HepG2 (cell line): Measurements from ENCODE around the gene GMPR. TPM values are rescaled to one million over a fixed set of nuclear protein-coding genes. Genes with fewer than 3 reads are reported as not detected.

ENCODE experiments used
- ATAC-seq: fragments of 200-7000 bp; cut with Tn5 transposase; 3 replicates; pipeline ENCODE4 v1.9.1; 2020; ENCODE audit warnings: mild to moderate bottlenecking, moderate library complexity
- BruUV-seq: library from RNA; stranded (reverse); fragments of 400-500 nt; replicated peaks from 2 replicates; lab custom pipeline; 2021; lab: Mats Ljungman, UMichigan
- CTCF ChIA-PET: fragments of 300-600 bp; formaldehyde crosslinking; extraction: SDS; loops from one replicate; lab custom pipeline; 2021; ENCODE audit warnings: low total read pairs, inconsistent platforms, low intra/inter-chr PET ratio; lab: Yijun Ruan, JAX
- POLR2A ChIA-PET: fragments of 350-600 bp; sonication (Branson Sonifier 250); formaldehyde crosslinking; loops from one replicate; lab custom pipeline; 2020; ENCODE audit warnings: antibody characterized with exemption, inconsistent platforms; lab: Yijun Ruan, JAX
- DNase-seq: peaks from one replicate; pipeline ENCODE4 v3.0.0-alpha.2; 2015; ENCODE audit warnings: low spot score
- FAIRE-seq: peaks from 3 replicates; lab custom pipeline; 2011; peaks lifted over from hg19 to GRCh38; lab: Jason Lieb, UNC
- H2AFZ ChIP-seq: one replicate; pipeline ENCODE4 v1.6.1; 2011; ENCODE audit warnings: low read length, inconsistent platforms
- H3K27ac ChIP-seq: fragments of 300-600 bp; 3 replicates; pipeline ENCODE4 v1.8.0; 2011; ENCODE audit warnings: mixed run types, mild to moderate bottlenecking, mixed read lengths, low read length, inconsistent platforms; ENCODE audit not compliant: insufficient read depth; ENCODE audit errors: extremely low read length
- H3K27me3 ChIP-seq, 2 experiments: fragments of 200-600 bp in 1 of 2; 2 replicates in 1 of 2; 3 replicates in 1 of 2; pipeline versions ENCODE4 v1.6.0 to v1.8.0; 2011; ENCODE audit warnings: low read length in 2 of 2, mild to moderate bottlenecking in 2 of 2, moderate library complexity in 2 of 2, inconsistent platforms in 1 of 2; ENCODE audit not compliant: insufficient read depth in 2 of 2, control insufficient read depth in 1 of 2
- H3K36me3 ChIP-seq, 2 experiments: fragments of 200-600 bp in 1 of 2; replicated peaks in 1 of 2; 2 replicates in 1 of 2; 3 replicates in 1 of 2; pipeline versions ENCODE4 v1.5.1 to v1.8.0; 2011; ENCODE audit warnings: low read length in 2 of 2, inconsistent platforms in 1 of 2; ENCODE audit not compliant: insufficient read depth in 2 of 2, control insufficient read depth in 1 of 2
- H3K4me1 ChIP-seq: 2 replicates; pipeline ENCODE4 v1.5.1; 2012; ENCODE audit warnings: low read length, inconsistent platforms; ENCODE audit not compliant: insufficient read depth
- H3K4me2 ChIP-seq: 2 replicates; pipeline ENCODE4 v1.6.0; 2011; ENCODE audit warnings: low read depth, low read length, inconsistent platforms
- H3K4me3 ChIP-seq, 3 experiments: fragments of 200-600 bp in 1 of 3; sonication (generic), shearing (Covaris generic) in 1 of 3; replicated peaks in 1 of 3; 2 replicates each; pipeline ENCODE4 v1.5.1; 2011 to 2016; ENCODE audit warnings: low read length in 3 of 3, inconsistent platforms in 2 of 3, low read depth in 2 of 3, mild to moderate bottlenecking in 2 of 3, control low read depth in 1 of 3, mixed read lengths in 1 of 3; ENCODE audit not compliant: insufficient read depth in 1 of 3
- H3K79me2 ChIP-seq: one replicate; pipeline ENCODE4 v1.6.1; 2011; ENCODE audit warnings: low read length, inconsistent platforms; ENCODE audit not compliant: insufficient read depth
- H3K9ac ChIP-seq: 2 replicates; pipeline ENCODE4 v1.6.0; 2011; ENCODE audit warnings: mild to moderate bottlenecking, low read depth, low read length, inconsistent platforms; ENCODE audit not compliant: insufficient read depth
- H3K9me3 ChIP-seq: 2 replicates; pipeline ENCODE4 v1.5.1; 2012; ENCODE audit warnings: mild to moderate bottlenecking, low read length
- H4K20me1 ChIP-seq: 2 replicates; pipeline ENCODE4 v1.6.0; 2011; ENCODE audit warnings: inconsistent platforms, mild to moderate bottlenecking, low read length, moderate library complexity; ENCODE audit not compliant: insufficient read depth
- ELK4 ChIP-seq: sonication (generic); formaldehyde crosslinking; IDR thresholded peaks from 2 replicates; pipeline ENCODE4 v1.9.0; 2021; ENCODE audit warnings: missing genetic modification reagents, borderline replicate concordance
- HIVEP1 ChIP-seq: sonication (generic); formaldehyde crosslinking; IDR thresholded peaks from 2 replicates; pipeline ENCODE4 v1.4.0; 2020; ENCODE audit warnings: mild to moderate bottlenecking, missing genetic modification reagents
- HMGA1 ChIP-seq: sonication (generic); formaldehyde crosslinking; conservative IDR thresholded peaks from 2 replicates; pipeline ENCODE4 v1.4.0; 2020; ENCODE audit warnings: missing genetic modification reagents
- IKZF4 ChIP-seq: sonication (generic); formaldehyde crosslinking; IDR thresholded peaks from 2 replicates; pipeline ENCODE4 v1.5.1; 2020; ENCODE audit warnings: borderline replicate concordance, mild to moderate bottlenecking, low read depth, missing genetic modification reagents; ENCODE audit errors: not compliant biosample characterization
- RXRB ChIP-seq: IDR thresholded peaks from 2 replicates; pipeline ENCODE4 v1.6.1; 2016; ENCODE audit warnings: borderline replicate concordance, missing genetic modification reagents, missing compliant biosample characterization
- ZC3H13 ChIP-seq: sonication (generic); formaldehyde crosslinking; IDR thresholded peaks from 2 replicates; pipeline ENCODE4 v1.8.1; 2023; ENCODE audit warnings: mild to moderate bottlenecking, missing genetic modification reagents, moderate library complexity
- ZKSCAN5 ChIP-seq: sonication (generic); formaldehyde crosslinking; IDR thresholded peaks from 2 replicates; pipeline ENCODE4 v1.5.1; 2020; ENCODE audit warnings: mild to moderate bottlenecking, missing genetic modification reagents
- ZNF274 ChIP-seq: sonication (generic); formaldehyde crosslinking; IDR thresholded peaks from 2 replicates; pipeline ENCODE4 v1.5.1; 2020; ENCODE audit warnings: mild to moderate bottlenecking, missing genetic modification reagents
- ZNF850 ChIP-seq: sonication (generic); formaldehyde crosslinking; conservative IDR thresholded peaks from 2 replicates; pipeline ENCODE4 v1.9.0; 2021; ENCODE audit warnings: mild to moderate bottlenecking, missing genetic modification reagents
- WGBS: methylation state at CpG from one replicate; pipeline ENCODE4 v1.1.6; 2017; ENCODE audit warnings: low lambda C conversion rate; 5-methylcytosine and 5-hydroxymethylcytosine counted together
- in situ Hi-C: cut with HindIII; loops from 2 replicates; pipeline ENCODE4 v1.10.0; 2017; ENCODE audit warnings: low pct_unique_long_range_greater_than_20kb; ENCODE audit not compliant: extremely low pct_ligation_motif_present
- intact Hi-C: fragments of 100-400 bp; cut with micrococcal nuclease; formaldehyde crosslinking; loops from one replicate; pipeline ENCODE4 v1.10.0; 2022; ENCODE audit not compliant: unreplicated experiment
- polyA plus RNA-seq, 8 experiments: library from polyadenylated mRNA; depleted of rRNA in 3 of 8; stranded (reverse) in 7 of 8; unstranded in 1 of 8; fragments of >200 nt; fragmentation: Illumina TruSeq in 4 of 8; extraction: Trizol in 4 of 8; gene quantifications; 2 replicates each; pipeline versions ENCODE4 v1.2.1 to v1.2.3, GENCODE V29; 2011 to 2016; ENCODE audit warnings: low read depth in 4 of 8, missing spikeins in 1 of 8, mixed read lengths in 1 of 8; ENCODE audit not compliant: insufficient read depth in 1 of 8
- total RNA-seq, 5 experiments: library from RNA; depleted of rRNA; stranded (reverse); fragments of >200 nt; fragmentation: Illumina TruSeq; extraction: Trizol; gene quantifications; 2 replicates each; pipeline ENCODE4 v1.2.3, GENCODE V29; 2016; ENCODE audit warnings: low read depth in 1 of 5
- TF ChIP-seq, protein P1 (sequence below): fragments of 450-650 bp; IDR thresholded peaks from 2 replicates; pipeline ENCODE4 v1.6.1; 2017
- TF ChIP-seq, protein P2 (sequence below): sonication (generic); formaldehyde crosslinking; IDR thresholded peaks from 2 replicates; pipeline ENCODE4 v1.9.0; 2022; ENCODE audit warnings: low read depth, missing genetic modification reagents

GMPR gene
- total and polyA plus RNA-seq, 2 of the 13 experiments (the other 11 are each of a cell fraction or from before 2014, with no cell fraction given), result not detected

DNA sequence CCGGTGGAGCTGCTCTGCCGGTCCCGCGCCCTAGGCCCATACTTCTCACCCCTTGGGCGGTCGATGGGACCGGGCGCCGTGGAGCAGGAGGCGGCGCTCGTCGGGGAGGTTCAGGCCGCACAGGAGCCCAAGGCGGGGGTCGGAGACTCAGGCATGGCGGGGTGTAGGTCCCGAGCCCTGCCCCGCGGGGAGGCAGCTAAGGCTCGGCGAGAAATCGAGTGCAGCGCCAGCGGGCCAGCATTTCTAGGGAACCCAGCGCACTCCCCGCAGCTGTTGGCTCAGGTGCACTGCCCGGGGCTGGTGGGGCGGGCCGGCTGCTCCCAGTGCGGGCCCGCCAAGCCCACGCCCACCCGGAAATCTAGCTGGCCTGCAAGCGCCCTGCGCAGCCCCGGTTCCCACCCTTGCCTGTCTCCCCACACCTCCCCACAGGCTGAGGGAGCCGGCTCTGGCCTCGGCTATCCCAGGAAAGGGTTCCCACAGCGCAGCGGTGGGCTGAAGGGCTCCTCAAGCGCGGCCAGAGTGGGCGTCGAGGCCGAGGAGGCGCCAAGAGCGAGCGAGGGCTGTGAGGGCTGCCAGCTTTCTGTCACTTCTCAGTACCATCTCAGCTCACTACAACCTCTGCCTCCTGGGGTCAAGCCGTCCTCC is 40.2 kb upstream of the GMPR start:
- Histone ChIP-seq H3K36me3 (no peaks in the 10 kb centered on the region), H3K9me3 (no peaks in the 10 kb centered on the region), H3K27me3 (peaks cover 0 to 25% of the 10 kb centered on the region in 2 experiments; a peak in 3 of 5 replicates), H4K20me1 (no peaks in the 10 kb centered on the region), H3K27ac (no peak overlapping the region), H3K4me1 (peaks cover 21% of the 10 kb centered on the region; the same call in 1 of the 2 replicates), H2AFZ (no peak overlapping the region), H3K9ac (no peak overlapping the region), H3K79me2 (no peaks in the 10 kb centered on the region), H3K4me2 (no peak overlapping the region), H3K4me3 (no peak overlapping the region)
- ATAC-seq, result no peak
- in situ Hi-C loops (no loop called here), intact Hi-C loops (no loop called here)
- 89% methylated on average over 32 of the region's 50 CpGs for WGBS
- no TSS peak for BruUV-seq
- POLR2A ChIA-PET, result no interaction called here
- CTCF ChIA-PET, result no interaction called here
- FAIRE-seq, result no peak
- no peak for DNase-seq
- TF ChIP-seq ZNF274 (CRISPR knock-in tag) (no peak), ZNF850 (CRISPR knock-in tag) (no peak), RXRB (CRISPR knock-in tag) (no peak), ZKSCAN5 (no peak), ZC3H13 (no peak)
- TF ChIP-seq, protein P1, sequence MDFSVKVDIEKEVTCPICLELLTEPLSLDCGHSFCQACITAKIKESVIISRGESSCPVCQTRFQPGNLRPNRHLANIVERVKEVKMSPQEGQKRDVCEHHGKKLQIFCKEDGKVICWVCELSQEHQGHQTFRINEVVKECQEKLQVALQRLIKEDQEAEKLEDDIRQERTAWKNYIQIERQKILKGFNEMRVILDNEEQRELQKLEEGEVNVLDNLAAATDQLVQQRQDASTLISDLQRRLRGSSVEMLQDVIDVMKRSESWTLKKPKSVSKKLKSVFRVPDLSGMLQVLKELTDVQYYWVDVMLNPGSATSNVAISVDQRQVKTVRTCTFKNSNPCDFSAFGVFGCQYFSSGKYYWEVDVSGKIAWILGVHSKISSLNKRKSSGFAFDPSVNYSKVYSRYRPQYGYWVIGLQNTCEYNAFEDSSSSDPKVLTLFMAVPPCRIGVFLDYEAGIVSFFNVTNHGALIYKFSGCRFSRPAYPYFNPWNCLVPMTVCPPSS, result no peak

GRCh38 chr6:16199804-16200203 is 38.6 kb upstream of the GMPR start:
- no peak for DNase-seq
- ATAC-seq, result no peak; the same call in 2 of the 3 replicates
- Histone ChIP-seq H3K36me3 (no peaks in the 10 kb centered on the region), H3K4me2 (no peak overlapping the region), H3K9ac (no peak overlapping the region), H2AFZ (no peak overlapping the region), H3K79me2 (no peaks in the 10 kb centered on the region), H3K27ac (no peak overlapping the region), H3K4me3 (no peak overlapping the region), H4K20me1 (no peaks in the 10 kb centered on the region), H3K9me3 (no peaks in the 10 kb centered on the region), H3K4me1 (peaks cover 21% of the 10 kb centered on the region; the same call in 1 of the 2 replicates), H3K27me3 (peaks cover 0 to 25% of the 10 kb centered on the region in 2 experiments; a peak in 3 of 5 replicates)
- intact Hi-C loops (no loop called here), in situ Hi-C loops (no loop called here)
- POLR2A ChIA-PET, result no interaction called here
- CTCF ChIA-PET, result no interaction called here
- FAIRE-seq, result no peak
- WGBS, result 49% methylated on average over 5 of the region's 5 CpGs
- BruUV-seq, result no TSS peak
- TF ChIP-seq HMGA1 (no peak), ELK4 (no peak), HIVEP1 (CRISPR knock-in tag) (no peak), IKZF4 (CRISPR knock-in tag) (no peak)
- TF ChIP-seq, protein P2, sequence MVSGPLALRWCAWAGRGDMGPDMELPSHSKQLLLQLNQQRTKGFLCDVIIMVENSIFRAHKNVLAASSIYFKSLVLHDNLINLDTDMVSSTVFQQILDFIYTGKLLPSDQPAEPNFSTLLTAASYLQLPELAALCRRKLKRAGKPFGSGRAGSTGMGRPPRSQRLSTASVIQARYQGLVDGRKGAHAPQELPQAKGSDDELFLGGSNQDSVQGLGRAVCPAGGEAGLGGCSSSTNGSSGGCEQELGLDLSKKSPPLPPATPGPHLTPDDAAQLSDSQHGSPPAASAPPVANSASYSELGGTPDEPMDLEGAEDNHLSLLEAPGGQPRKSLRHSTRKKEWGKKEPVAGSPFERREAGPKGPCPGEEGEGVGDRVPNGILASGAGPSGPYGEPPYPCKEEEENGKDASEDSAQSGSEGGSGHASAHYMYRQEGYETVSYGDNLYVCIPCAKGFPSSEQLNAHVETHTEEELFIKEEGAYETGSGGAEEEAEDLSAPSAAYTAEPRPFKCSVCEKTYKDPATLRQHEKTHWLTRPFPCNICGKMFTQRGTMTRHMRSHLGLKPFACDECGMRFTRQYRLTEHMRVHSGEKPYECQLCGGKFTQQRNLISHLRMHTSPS (CRISPR knock-in tag), result no peak
